ENCODE results near the gene ARX. TPM values are rescaled to one million over a fixed set of nuclear protein-coding genes. Genes with fewer than 3 reads are reported as not detected.

ARX gene
- total and polyA plus RNA-seq, 9 of the 15 experiments (the other 6 are each of a cell fraction or from before 2014, with no cell fraction given) = 0.03 TPM; not detected in 8

GRCh38 chrX:24987731-24988130 is 28.0 kb downstream of the ARX start:
- Histone ChIP-seq H3K9ac (ENCODE audit: insufficient read depth in 1 of 2, low read depth in 2 of 2, low read length in 2 of 2) (no peak overlapping the region), H3K36me3 (ENCODE audit: control insufficient read depth, insufficient read depth, low read length) (peaks cover 13% of the 10 kb centered on the region; the same call in 2 of the 3 replicates), H3K79me2 (ENCODE audit: control insufficient read depth, insufficient read depth, low read length) (no peaks in the 10 kb centered on the region), H3K4me1 (replicated peaks in 1 of 2; ENCODE audit: control insufficient read depth in 2 of 2, insufficient read depth in 2 of 2, low read length in 2 of 2) (no peaks in the 10 kb centered on the region), H3K27ac (ENCODE audit: extremely low read depth, low read depth, low read length) (no peak overlapping the region), H3K27me3 (ENCODE audit: control insufficient read depth in 2 of 2, insufficient read depth in 2 of 2, low read length in 2 of 2) (no peaks in the 10 kb centered on the region), H3K9me1 (ENCODE audit: control insufficient read depth, insufficient read depth, low read length) (no peaks in the 10 kb centered on the region), H4K20me1 (replicated peaks; ENCODE audit: control insufficient read depth, insufficient read depth, low read length) (no peaks in the 10 kb centered on the region), H3K4me2 (ENCODE audit: insufficient read depth, low read length) (no peak overlapping the region), H3K9me3 (replicated peaks; ENCODE audit: control insufficient read depth, insufficient read depth, low read depth, low read length) (no peaks in the 10 kb centered on the region), H3K4me3 (no peak overlapping the region), H2AFZ (ENCODE audit: low read depth, low read length) (no peak overlapping the region)
- FAIRE-seq (no peak), ATAC-seq (no peak), DNase-seq (ENCODE audit: extremely low read depth in 1 of 4, low spot score in 3 of 4) (no peak)
- intact Hi-C loops (cut with micrococcal nuclease) = no loop called here
- 97% methylated on average over 3 of the region's 4 CpGs for WGBS (ENCODE audit: insufficient coverage, low coverage, missing lambda C conversion rate)
- in situ Hi-C loops (cut with MboI) = no loop called here
- TF ChIP-seq ZBTB5 (IDR thresholded peaks at IDR 0.05) (no peak), ZC3H8 (IDR thresholded peaks at IDR 0.05) (no peak), LARP7 (IDR thresholded peaks at IDR 0.05) (no peak), IRF2 (CRISPR knock-in tag; IDR thresholded peaks at IDR 0.05) (no peak), U2AF2 (optimal IDR thresholded peaks at IDR 0.05; ENCODE audit: low read depth, low read length) (no peak), HIVEP1 (CRISPR knock-in tag; IDR thresholded peaks at IDR 0.05) (no peak), MYBL2 (IDR thresholded peaks at IDR 0.05; ENCODE audit: low read depth) (no peak), MYBL2 (CRISPR knock-in tag; IDR thresholded peaks at IDR 0.05; ENCODE audit: borderline replicate concordance) (no peak), GTF3C2 (IDR thresholded peaks at IDR 0.05; ENCODE audit: borderline replicate concordance, extremely low read depth, insufficient read length) (no peak)
- ChIA-PET CTCF (ENCODE audit: low intra/inter-chr PET ratio) (no interaction called here), POLR2A (no interaction called here)
- BruUV-seq (replicated peaks) = no TSS peak
